Keratinocyte (primary cell): Measurements from ENCODE around the gene SLF1.

Source experiments
- EZH2 ChIP-seq: IDR thresholded peaks from one replicate; pipeline ENCODE4 v1.6.1; 2012; ENCODE audit warnings: inconsistent platforms, mild to moderate bottlenecking, low read length, moderate library complexity
- TF ChIP-seq, protein P1 (sequence below), 3 experiments: IDR thresholded peaks in 1 of 3; conservative IDR thresholded peaks in 1 of 3; optimal IDR thresholded peaks in 1 of 3; 2 replicates in 2 of 3; 3 replicates in 1 of 3; pipeline versions ENCODE3 to v1.5.1; 2011; ENCODE audit warnings: low read length in 3 of 3, mild to moderate bottlenecking in 3 of 3, moderate library complexity in 2 of 3, control low read depth in 1 of 3, inconsistent platforms in 1 of 3; ENCODE audit not compliant: insufficient read depth in 2 of 3; ENCODE audit errors: extremely low read depth in 1 of 3

DNA sequence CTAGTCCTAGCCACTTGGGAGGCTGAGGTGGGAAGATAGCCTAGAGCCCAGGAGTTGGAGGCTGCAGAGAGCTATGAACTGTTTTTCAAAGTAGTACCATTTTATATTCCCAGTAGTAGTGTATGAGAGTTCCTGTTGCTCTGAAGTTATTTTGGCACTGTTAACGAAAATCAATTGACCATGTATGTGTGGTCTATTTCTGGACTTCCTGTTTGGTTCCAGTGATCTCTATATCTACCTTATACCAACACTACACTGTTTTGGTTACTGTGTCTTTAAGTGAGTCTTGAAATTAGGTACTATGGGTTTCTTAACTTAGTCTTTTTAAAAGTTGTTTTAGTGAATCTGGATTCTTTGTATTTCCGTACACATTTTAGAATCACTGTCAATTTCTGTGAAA lies 13.6 kb downstream of the SLF1 start:
- TF ChIP-seq, protein P1, sequence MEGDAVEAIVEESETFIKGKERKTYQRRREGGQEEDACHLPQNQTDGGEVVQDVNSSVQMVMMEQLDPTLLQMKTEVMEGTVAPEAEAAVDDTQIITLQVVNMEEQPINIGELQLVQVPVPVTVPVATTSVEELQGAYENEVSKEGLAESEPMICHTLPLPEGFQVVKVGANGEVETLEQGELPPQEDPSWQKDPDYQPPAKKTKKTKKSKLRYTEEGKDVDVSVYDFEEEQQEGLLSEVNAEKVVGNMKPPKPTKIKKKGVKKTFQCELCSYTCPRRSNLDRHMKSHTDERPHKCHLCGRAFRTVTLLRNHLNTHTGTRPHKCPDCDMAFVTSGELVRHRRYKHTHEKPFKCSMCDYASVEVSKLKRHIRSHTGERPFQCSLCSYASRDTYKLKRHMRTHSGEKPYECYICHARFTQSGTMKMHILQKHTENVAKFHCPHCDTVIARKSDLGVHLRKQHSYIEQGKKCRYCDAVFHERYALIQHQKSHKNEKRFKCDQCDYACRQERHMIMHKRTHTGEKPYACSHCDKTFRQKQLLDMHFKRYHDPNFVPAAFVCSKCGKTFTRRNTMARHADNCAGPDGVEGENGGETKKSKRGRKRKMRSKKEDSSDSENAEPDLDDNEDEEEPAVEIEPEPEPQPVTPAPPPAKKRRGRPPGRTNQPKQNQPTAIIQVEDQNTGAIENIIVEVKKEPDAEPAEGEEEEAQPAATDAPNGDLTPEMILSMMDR (optimal IDR thresholded peaks at IDR 0.05 in 1 of 3, IDR thresholded peaks at IDR 0.05 in 1 of 3, conservative IDR thresholded peaks at IDR 0.05 in 1 of 3; ENCODE audit: extremely low read depth in 1 of 3, insufficient read depth in 2 of 3, low read length in 3 of 3), result no peak
- TF ChIP-seq EZH2, result no peak
